Muscle of back (tissue), 11 donors: ENCODE data around the gene B4GALT2. TPM values are rescaled to one million over a fixed set of nuclear protein-coding genes. Genes with fewer than 3 reads are reported as not detected.

Experiments used
- DNase-seq, 3 donors: peaks; one replicate each; pipeline versions ENCODE4 v3.0.0 to v3.0.0-alpha.2; 2013
- polyA plus RNA-seq, 10 donors: library from polyadenylated mRNA; unstranded; fragments of 120-200 nt; gene quantifications; one replicate each; pipeline ENCODE4 v1.2.1, GENCODE V29; 2013; ENCODE audit not compliant: insufficient read length in 10 of 10

Gene B4GALT2
- polyA plus RNA-seq, 10 donors, result 36.4 to 65.4 (median 42.9) TPM

- DNase-seq, result no peak
Observed at GRCh38 chr1:44025816-44026215, 46.8 kb downstream of the B4GALT2 start.

GRCh38 chr1:44027320-44027719, 48.3 kb downstream of the B4GALT2 start:
- DNase-seq, result no peak

GRCh38 chr1:44029260-44029910, 50.4 kb downstream of the B4GALT2 start:
- DNase-seq, result no peak

GRCh38 chr1:44029911-44030604, 51.0 kb downstream of the B4GALT2 start:
- peak; percentile 85 to 96 (median 89) for DNase-seq

GRCh38 chr1:44030605-44031251, 51.7 kb downstream of the B4GALT2 start:
- peak in 2 of 3 donors; percentile 47 to 82 for DNase-seq

GRCh38 chr1:44031252-44032169, 52.5 kb downstream of the B4GALT2 start, which contains the start of gene SLC6A9:
TSS of gene SLC6A9 (minus strand) at chr1:44031462. CDS start at chr1:44024277, 7,185 bp downstream.
- DNase-seq, result peak; percentile 60 to 81 (median 69)

- no peak for DNase-seq
Observed at GRCh38 chr1:44032170-44032790, 53.3 kb downstream of the B4GALT2 start.

- DNase-seq, result no peak
Observed at GRCh38 chr1:44033041-44033575, 54.1 kb downstream of the B4GALT2 start.

GRCh38 chr1:44033756-44034155, 54.7 kb downstream of the B4GALT2 start:
- no peak for DNase-seq

- DNase-seq, result no peak
Observed at GRCh38 chr1:44034423-44034822, 55.4 kb downstream of the B4GALT2 start.

- DNase-seq, result no peak
Observed at GRCh38 chr1:44034976-44035716, 56.1 kb downstream of the B4GALT2 start.

- peak in 1 of 3 donors; percentile 42 for DNase-seq
Observed at GRCh38 chr1:44035726-44036408, 56.9 kb downstream of the B4GALT2 start.

GRCh38 chr1:44036409-44037139, 57.6 kb downstream of the B4GALT2 start:
- DNase-seq, result peak; percentile 39 to 71 (median 49)

GRCh38 chr1:44037154-44037553, 58.1 kb downstream of the B4GALT2 start:
- DNase-seq, result no peak

- DNase-seq, result no peak
Observed at GRCh38 chr1:44038876-44039657, 60.1 kb downstream of the B4GALT2 start.

GRCh38 chr1:44040418-44040817, 61.4 kb downstream of the B4GALT2 start:
- DNase-seq, result no peak
